ENCODE data around the gene RAPGEF2. TPM values are rescaled to one million over a fixed set of nuclear protein-coding genes. Genes with fewer than 3 reads are reported as not detected.

The RAPGEF2 gene
- total RNA-seq, 1 experiment from 2014 or later: 21.2 TPM

- Histone ChIP-seq H3K27me3 (ENCODE audit: low read length) (no peaks in the 10 kb centered on the region), H4K20me1 (ENCODE audit: low read length) (no peaks in the 10 kb centered on the region), H3F3A (ENCODE audit: low read length, unreplicated experiment) (no peaks in the 10 kb centered on the region), H3K36me3 (ENCODE audit: low read depth, low read length) (no peaks in the 10 kb centered on the region), H3K27ac (ENCODE audit: low read length) (no peak overlapping the region), H3K9me2 (replicated peaks; ENCODE audit: low read length) (no peaks in the 10 kb centered on the region), H3K4me3 (ENCODE audit: low read length) (no peak overlapping the region), H2AFZ (ENCODE audit: low read length) (no peak overlapping the region), H3K4me2 (ENCODE audit: low read length) (no peak overlapping the region), H3K9ac (ENCODE audit: low read length) (no peak overlapping the region), H3K9me3 (ENCODE audit: low read length) (no peaks in the 10 kb centered on the region), H3K79me2 (ENCODE audit: low read length) (no peaks in the 10 kb centered on the region), H3K4me1 (ENCODE audit: insufficient read depth, low read length) (no peaks in the 10 kb centered on the region)
- intact Hi-C loops (cut with micrococcal nuclease): no loop called here
- no TSS peak for BruUV-seq (replicated peaks)
- ATAC-seq: no peak
- DNase-seq: no peak
- CTCF ChIA-PET: no interaction called here
- TF ChIP-seq, protein P1, sequence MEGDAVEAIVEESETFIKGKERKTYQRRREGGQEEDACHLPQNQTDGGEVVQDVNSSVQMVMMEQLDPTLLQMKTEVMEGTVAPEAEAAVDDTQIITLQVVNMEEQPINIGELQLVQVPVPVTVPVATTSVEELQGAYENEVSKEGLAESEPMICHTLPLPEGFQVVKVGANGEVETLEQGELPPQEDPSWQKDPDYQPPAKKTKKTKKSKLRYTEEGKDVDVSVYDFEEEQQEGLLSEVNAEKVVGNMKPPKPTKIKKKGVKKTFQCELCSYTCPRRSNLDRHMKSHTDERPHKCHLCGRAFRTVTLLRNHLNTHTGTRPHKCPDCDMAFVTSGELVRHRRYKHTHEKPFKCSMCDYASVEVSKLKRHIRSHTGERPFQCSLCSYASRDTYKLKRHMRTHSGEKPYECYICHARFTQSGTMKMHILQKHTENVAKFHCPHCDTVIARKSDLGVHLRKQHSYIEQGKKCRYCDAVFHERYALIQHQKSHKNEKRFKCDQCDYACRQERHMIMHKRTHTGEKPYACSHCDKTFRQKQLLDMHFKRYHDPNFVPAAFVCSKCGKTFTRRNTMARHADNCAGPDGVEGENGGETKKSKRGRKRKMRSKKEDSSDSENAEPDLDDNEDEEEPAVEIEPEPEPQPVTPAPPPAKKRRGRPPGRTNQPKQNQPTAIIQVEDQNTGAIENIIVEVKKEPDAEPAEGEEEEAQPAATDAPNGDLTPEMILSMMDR (conservative IDR thresholded peaks at IDR 0.05; ENCODE audit: low read depth, low read length): no peak
- TF ChIP-seq EZH2phosphoT487 (IDR thresholded peaks at IDR 0.05; ENCODE audit: borderline replicate concordance, low read length): no peak
- TF ChIP-seq EZH2 (IDR thresholded peaks at IDR 0.05; ENCODE audit: low read length, unreplicated experiment): no peak
- POLR2A ChIA-PET (ENCODE audit: unreplicated experiment): no interaction called here
These were observed 164.3 kb downstream of the RAPGEF2 start for GRCh38 chr4:159266981-159267868.

DNA sequence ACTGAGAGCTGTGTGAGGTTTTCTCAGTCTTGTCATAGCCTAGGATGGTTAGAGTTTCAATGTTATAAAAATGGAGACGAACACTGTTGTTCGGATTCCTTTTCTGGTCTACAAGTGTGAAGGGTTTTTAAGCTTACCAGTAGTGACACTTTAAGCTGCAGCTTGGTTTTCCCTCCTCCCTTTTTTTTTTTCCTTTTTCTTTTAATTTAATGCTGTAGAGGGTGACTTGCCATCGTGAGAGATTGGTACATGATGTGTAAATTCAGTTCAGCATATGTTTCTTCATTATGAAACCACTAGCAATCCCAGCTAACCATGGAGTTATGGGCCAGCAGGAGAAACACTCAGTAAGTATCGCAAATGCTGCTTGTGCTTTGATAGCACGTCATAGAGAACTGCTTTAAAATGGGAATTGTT lies 165.0 kb downstream of the RAPGEF2 start:
- DNase-seq: no peak
- no peak overlapping the region for H3K27ac ChIP-seq (ENCODE audit: low read length)
- H3K9ac ChIP-seq (ENCODE audit: low read length): no peak overlapping the region
- no peaks in the 10 kb centered on the region for H3K27me3 ChIP-seq (ENCODE audit: low read length)
- no peaks in the 10 kb centered on the region for H3K79me2 ChIP-seq (ENCODE audit: low read length)
- ChIA-PET POLR2A (ENCODE audit: unreplicated experiment) (no interaction called here), CTCF (no interaction called here)
- H3K36me3 ChIP-seq (ENCODE audit: low read depth, low read length): no peaks in the 10 kb centered on the region
- no peaks in the 10 kb centered on the region for H3K9me2 ChIP-seq (replicated peaks; ENCODE audit: low read length)
- no peaks in the 10 kb centered on the region for H3F3A ChIP-seq (ENCODE audit: low read length, unreplicated experiment)
- no peak overlapping the region for H3K4me2 ChIP-seq (ENCODE audit: low read length)
- no peak overlapping the region for H2AFZ ChIP-seq (ENCODE audit: low read length)
- TF ChIP-seq, protein P1 (conservative IDR thresholded peaks at IDR 0.05; ENCODE audit: low read depth, low read length): no peak
- TF ChIP-seq EZH2 (IDR thresholded peaks at IDR 0.05; ENCODE audit: low read length, unreplicated experiment) (no peak), EZH2phosphoT487 (IDR thresholded peaks at IDR 0.05; ENCODE audit: borderline replicate concordance, low read length) (no peak)
- intact Hi-C loops (cut with micrococcal nuclease): no loop called here
- H3K9me3 ChIP-seq (ENCODE audit: low read length): no peaks in the 10 kb centered on the region
- peaks cover 2% of the 10 kb centered on the region for H3K4me1 ChIP-seq (ENCODE audit: insufficient read depth, low read length)
- H3K4me3 ChIP-seq (ENCODE audit: low read length): no peak overlapping the region
- H4K20me1 ChIP-seq (ENCODE audit: low read length): no peaks in the 10 kb centered on the region
- no peak for ATAC-seq
- BruUV-seq (replicated peaks): no TSS peak

DNA sequence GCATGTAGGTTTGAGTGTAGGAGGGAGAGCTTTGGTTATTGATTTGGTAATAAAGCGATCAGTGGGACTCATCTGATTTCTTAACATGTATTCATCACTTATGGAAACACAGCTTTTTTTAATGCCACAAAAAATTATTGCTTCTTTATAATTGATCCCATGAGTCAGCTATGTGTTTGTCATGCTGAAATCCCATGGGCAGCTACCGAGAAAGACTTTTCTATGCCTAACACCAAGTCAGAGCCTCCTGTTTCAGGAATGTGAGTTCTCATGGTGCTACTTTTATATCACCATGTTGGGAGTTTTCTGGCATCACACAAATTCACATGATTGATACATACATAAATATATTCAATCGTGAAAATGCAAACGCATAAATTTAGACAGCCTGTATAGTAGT lies 165.7 kb downstream of the RAPGEF2 start:
- Histone ChIP-seq H3K9ac (ENCODE audit: low read length) (no peak overlapping the region), H3K36me3 (ENCODE audit: low read depth, low read length) (no peaks in the 10 kb centered on the region), H3K27me3 (ENCODE audit: low read length) (no peaks in the 10 kb centered on the region), H3K4me1 (ENCODE audit: insufficient read depth, low read length) (peaks cover 9% of the 10 kb centered on the region), H2AFZ (ENCODE audit: low read length) (no peak overlapping the region), H4K20me1 (ENCODE audit: low read length) (no peaks in the 10 kb centered on the region), H3F3A (ENCODE audit: low read length, unreplicated experiment) (no peaks in the 10 kb centered on the region), H3K9me2 (replicated peaks; ENCODE audit: low read length) (no peaks in the 10 kb centered on the region), H3K79me2 (ENCODE audit: low read length) (no peaks in the 10 kb centered on the region), H3K4me3 (ENCODE audit: low read length) (no peak overlapping the region), H3K4me2 (ENCODE audit: low read length) (no peak overlapping the region), H3K9me3 (ENCODE audit: low read length) (no peaks in the 10 kb centered on the region), H3K27ac (ENCODE audit: low read length) (no peak overlapping the region)
- DNase-seq (no peak), ATAC-seq (no peak)
- ChIA-PET CTCF (no interaction called here), POLR2A (ENCODE audit: unreplicated experiment) (no interaction called here)
- no TSS peak for BruUV-seq (replicated peaks)
- TF ChIP-seq, protein P1 (conservative IDR thresholded peaks at IDR 0.05; ENCODE audit: low read depth, low read length): no peak
- TF ChIP-seq EZH2 (IDR thresholded peaks at IDR 0.05; ENCODE audit: low read length, unreplicated experiment) (no peak), EZH2phosphoT487 (IDR thresholded peaks at IDR 0.05; ENCODE audit: borderline replicate concordance, low read length) (no peak)
- intact Hi-C loops (cut with micrococcal nuclease): no loop called here
